Endothelial cell of umbilical vein (primary cell): Measurements from ENCODE around the gene RALA. TPM values are rescaled to one million over a fixed set of nuclear protein-coding genes. Genes with fewer than 3 reads are reported as not detected.

Experiments
- BruUV-seq: library from RNA; stranded (reverse); fragments of 400-500 nt; replicated peaks from 2 replicates; lab custom pipeline; 2021; lab: Mats Ljungman, UMichigan
- CTCF ChIA-PET: fragments of 300-600, 350-600 bp; sonication (Branson Sonifier 250); formaldehyde crosslinking; loops from one replicate; lab custom pipeline; 2021; ENCODE audit warnings: antibody characterized with exemption, inconsistent platforms; lab: Charles Lee
- POLR2A ChIA-PET: fragments of 300-600, 350-600 bp; sonication (Branson Sonifier 250); formaldehyde crosslinking; loops from one replicate; lab custom pipeline; 2021; ENCODE audit warnings: antibody characterized with exemption, inconsistent platforms; lab: Charles Lee
- DNase-seq: peaks from one replicate; pipeline ENCODE4 v3.0.0-alpha.2; 2011; ENCODE audit warnings: low read depth, low spot score
- FAIRE-seq: peaks from 2 replicates; lab custom pipeline; 2011; peaks lifted over from hg19 to GRCh38; lab: Jason Lieb, UNC
- H2AFZ ChIP-seq: 2 replicates; pipeline ENCODE4 v1.6.0; 2012; ENCODE audit warnings: low read depth, low read length, control low read depth, inconsistent platforms
- H3K27ac ChIP-seq: 2 replicates; pipeline ENCODE4 v1.5.1; 2011; ENCODE audit warnings: low read depth, mild to moderate bottlenecking, control low read depth, low read length, moderate library complexity; ENCODE audit not compliant: insufficient read depth
- H3K27me3 ChIP-seq, 2 experiments: 2 replicates each; pipeline versions ENCODE4 v1.6.0 to v1.6.1; 2011; ENCODE audit warnings: low read length in 2 of 2, mixed read lengths in 1 of 2; ENCODE audit not compliant: control insufficient read depth in 2 of 2, insufficient read depth in 2 of 2
- H3K36me3 ChIP-seq, 2 experiments: 2 replicates in 1 of 2; 3 replicates in 1 of 2; pipeline ENCODE4 v1.5.1; 2011; ENCODE audit warnings: low read length in 2 of 2, mild to moderate bottlenecking in 1 of 2, moderate library complexity in 1 of 2; ENCODE audit not compliant: control insufficient read depth in 2 of 2, insufficient read depth in 2 of 2; ENCODE audit errors: extremely low read depth in 1 of 2
- H3K4me1 ChIP-seq: 3 replicates; pipeline ENCODE4 v1.5.1; 2011; ENCODE audit warnings: mild to moderate bottlenecking, low read length; ENCODE audit not compliant: control insufficient read depth, insufficient read depth; ENCODE audit errors: extremely low read depth
- H3K4me2 ChIP-seq: 2 replicates; pipeline ENCODE4 v1.6.1; 2011; ENCODE audit warnings: low read length, control low read depth, mixed read lengths; ENCODE audit not compliant: insufficient read depth
- H3K4me3 ChIP-seq, 3 experiments: fragments of 200-600 bp in 1 of 3; sonication (generic), shearing (Covaris generic) in 1 of 3; replicated peaks in 1 of 3; 2 replicates each; pipeline ENCODE4 v1.5.1; 2011 to 2016; ENCODE audit warnings: control low read depth in 3 of 3, low read length in 3 of 3, mild to moderate bottlenecking in 2 of 3, inconsistent platforms in 1 of 3, low read depth in 1 of 3, moderate library complexity in 1 of 3; ENCODE audit not compliant: insufficient read depth in 1 of 3
- H3K79me2 ChIP-seq: 2 replicates; pipeline ENCODE4 v1.6.0; 2012; ENCODE audit warnings: low read length, inconsistent platforms; ENCODE audit not compliant: control insufficient read depth, insufficient read depth
- H3K9ac ChIP-seq: replicated peaks from 2 replicates; pipeline ENCODE3; 2011; ENCODE audit warnings: low read length, control low read depth; ENCODE audit not compliant: insufficient read depth; ENCODE audit errors: extremely low read depth
- H3K9me1 ChIP-seq: replicated peaks from 3 replicates; pipeline ENCODE4 v1.6.0; 2011; ENCODE audit warnings: mild to moderate bottlenecking, low read length; ENCODE audit not compliant: control insufficient read depth, insufficient read depth; ENCODE audit errors: extremely low read depth
- H3K9me3 ChIP-seq: replicated peaks from 2 replicates; pipeline ENCODE4 v1.5.1; 2012; ENCODE audit warnings: low read length, inconsistent platforms; ENCODE audit not compliant: control insufficient read depth, insufficient read depth
- H4K20me1 ChIP-seq: replicated peaks from 2 replicates; pipeline ENCODE3; 2011; ENCODE audit warnings: mild to moderate bottlenecking, low read length; ENCODE audit not compliant: control insufficient read depth, insufficient read depth; ENCODE audit errors: extremely low read depth
- EZH2 ChIP-seq: IDR thresholded peaks from 2 replicates; pipeline ENCODE4 v1.6.1; 2012; ENCODE audit warnings: borderline replicate concordance, low read depth, mild to moderate bottlenecking, moderate library complexity, low read length, inconsistent platforms; ENCODE audit not compliant: severe bottlenecking
- FOS ChIP-seq: IDR thresholded peaks from 2 replicates; pipeline ENCODE4 v1.6.1; 2011; ENCODE audit warnings: mild to moderate bottlenecking, low read length, moderate library complexity, borderline replicate concordance; ENCODE audit not compliant: insufficient read depth
- GATA2 ChIP-seq: IDR thresholded peaks from 2 replicates; pipeline ENCODE4 v1.7.0; 2011; ENCODE audit warnings: low read depth, mild to moderate bottlenecking, moderate library complexity, mixed read lengths, low read length; ENCODE audit not compliant: insufficient read length, insufficient read depth
- JUN ChIP-seq: IDR thresholded peaks from 2 replicates; pipeline ENCODE4 v1.6.1; 2011; ENCODE audit warnings: borderline replicate concordance, low read depth; ENCODE audit not compliant: insufficient read length, insufficient read depth
- MYC ChIP-seq: IDR thresholded peaks from one replicate; pipeline ENCODE4 v1.6.1; 2011; ENCODE audit warnings: mild to moderate bottlenecking, low read depth, low read length
- POLR2A ChIP-seq: IDR thresholded peaks from 2 replicates; pipeline ENCODE4 v1.6.1; 2012; ENCODE audit warnings: low read depth, mild to moderate bottlenecking, control low read depth, low read length
- POLR2AphosphoS5 ChIP-seq: IDR thresholded peaks from 2 replicates; pipeline ENCODE4 v1.6.1; 2012; ENCODE audit warnings: low read depth, mild to moderate bottlenecking, control low read depth, low read length, moderate library complexity; ENCODE audit not compliant: insufficient read depth
- dilution Hi-C: fragments of 300-500 bp; cut with MboI; formaldehyde crosslinking; loops from one replicate; pipeline ENCODE4 v1.15.0; 2019; ENCODE audit warnings: low sequenced_read_pairs; ENCODE audit not compliant: extremely low pct_ligation_motif_present
- intact Hi-C: fragments of 100-400 bp; cut with micrococcal nuclease; formaldehyde crosslinking; loops from one replicate; pipeline ENCODE4 v1.10.0; 2022
- polyA plus RNA-seq, 4 experiments: library from polyadenylated mRNA; depleted of rRNA in 3 of 4; stranded (reverse) in 3 of 4; unstranded in 1 of 4; fragments of >200 nt; gene quantifications; 2 replicates each; pipeline versions ENCODE4 v1.2.1 to v1.2.3, GENCODE V29; 2011 to 2012; ENCODE audit warnings: missing spikeins in 1 of 4
- total RNA-seq: library from RNA; stranded (reverse); gene quantifications from 2 replicates; pipeline ENCODE4 v1.2.3, GENCODE V29; 2021
- TF ChIP-seq, protein P1 (sequence below), 2 donors: IDR thresholded peaks; 1 replicate in 1 of 2; 2 replicates in 1 of 2; pipeline ENCODE4 v1.5.1; 2011; ENCODE audit warnings: low read length in 2 of 2, mild to moderate bottlenecking in 2 of 2, moderate library complexity in 2 of 2, control low read depth in 1 of 2, inconsistent platforms in 1 of 2, low read depth in 1 of 2; ENCODE audit not compliant: insufficient read depth in 1 of 2; ENCODE audit errors: extremely low read depth in 1 of 2
- TF ChIP-seq, protein P2 (sequence below): IDR thresholded peaks from 2 replicates; pipeline ENCODE4 v1.6.1; 2011; ENCODE audit not compliant: insufficient read depth, insufficient read length

RALA gene
- total and polyA plus RNA-seq, 2 donors (not counting 3 experiments of a cell fraction or from before 2014, with no cell fraction given), result 91.1 to 191 TPM

DNA sequence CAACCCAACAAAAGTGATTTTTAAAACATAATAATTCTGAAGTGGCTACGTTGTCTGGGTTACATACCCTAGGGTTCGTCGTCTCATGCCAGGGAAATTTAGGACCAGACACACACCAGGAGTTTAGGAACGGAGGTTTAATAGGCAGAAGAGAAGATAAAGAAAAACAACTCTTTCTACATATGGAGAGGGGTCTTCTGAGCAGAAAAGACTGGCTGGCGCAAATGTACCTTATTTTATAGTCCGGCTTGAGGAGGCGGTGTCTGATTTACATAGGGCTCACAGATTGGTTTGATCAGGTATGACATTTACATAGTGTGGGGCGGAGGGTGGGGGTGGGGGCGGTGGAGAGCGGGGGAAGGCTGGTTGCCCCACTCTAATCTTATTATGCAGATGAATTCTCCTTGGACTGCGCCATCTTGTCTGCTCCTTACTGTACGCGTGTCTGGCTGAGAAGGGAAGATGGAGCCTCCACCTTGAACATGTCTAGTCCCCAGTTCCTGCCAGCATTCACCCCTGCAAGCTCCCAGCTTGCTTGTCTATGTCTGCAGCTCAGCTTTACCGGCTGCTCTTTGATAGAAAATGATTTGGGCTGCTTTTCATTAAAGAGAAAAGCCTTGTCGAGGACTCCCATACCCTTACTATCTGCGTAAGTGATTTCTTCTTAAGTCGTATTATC, 98.7 kb downstream of the RALA start:
- ChIA-PET CTCF (interaction anchor here (0.6 kb wide), 1 partner anchor 13 kb away, joined by 3 read pairs; no protein-coding TSS in a partner anchor), POLR2A (no interaction called here)
- H3K9ac ChIP-seq, result no peak overlapping the region
- no peak overlapping the region for H3K4me3 ChIP-seq
- H2AFZ ChIP-seq, result no peak overlapping the region
- H3K79me2 ChIP-seq, result no peaks in the 10 kb centered on the region
- H3K4me2 ChIP-seq, result no peak overlapping the region
- H3K27ac ChIP-seq, result no peak overlapping the region
- no TSS peak for BruUV-seq
- TF ChIP-seq, protein P1, sequence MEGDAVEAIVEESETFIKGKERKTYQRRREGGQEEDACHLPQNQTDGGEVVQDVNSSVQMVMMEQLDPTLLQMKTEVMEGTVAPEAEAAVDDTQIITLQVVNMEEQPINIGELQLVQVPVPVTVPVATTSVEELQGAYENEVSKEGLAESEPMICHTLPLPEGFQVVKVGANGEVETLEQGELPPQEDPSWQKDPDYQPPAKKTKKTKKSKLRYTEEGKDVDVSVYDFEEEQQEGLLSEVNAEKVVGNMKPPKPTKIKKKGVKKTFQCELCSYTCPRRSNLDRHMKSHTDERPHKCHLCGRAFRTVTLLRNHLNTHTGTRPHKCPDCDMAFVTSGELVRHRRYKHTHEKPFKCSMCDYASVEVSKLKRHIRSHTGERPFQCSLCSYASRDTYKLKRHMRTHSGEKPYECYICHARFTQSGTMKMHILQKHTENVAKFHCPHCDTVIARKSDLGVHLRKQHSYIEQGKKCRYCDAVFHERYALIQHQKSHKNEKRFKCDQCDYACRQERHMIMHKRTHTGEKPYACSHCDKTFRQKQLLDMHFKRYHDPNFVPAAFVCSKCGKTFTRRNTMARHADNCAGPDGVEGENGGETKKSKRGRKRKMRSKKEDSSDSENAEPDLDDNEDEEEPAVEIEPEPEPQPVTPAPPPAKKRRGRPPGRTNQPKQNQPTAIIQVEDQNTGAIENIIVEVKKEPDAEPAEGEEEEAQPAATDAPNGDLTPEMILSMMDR (IDR thresholded peaks at IDR 0.05; ENCODE audit: extremely low read depth in 1 of 2, insufficient read depth in 1 of 2, low read depth in 1 of 2, low read length in 2 of 2), result no peak
- TF ChIP-seq POLR2AphosphoS5 (no peak), FOS (no peak), GATA2 (no peak), MYC (no peak), JUN (no peak), EZH2 (no peak), POLR2A (no peak)
- TF ChIP-seq, protein P2, sequence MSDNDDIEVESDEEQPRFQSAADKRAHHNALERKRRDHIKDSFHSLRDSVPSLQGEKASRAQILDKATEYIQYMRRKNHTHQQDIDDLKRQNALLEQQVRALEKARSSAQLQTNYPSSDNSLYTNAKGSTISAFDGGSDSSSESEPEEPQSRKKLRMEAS, result no peak
- no peaks in the 10 kb centered on the region for H4K20me1 ChIP-seq
- no peaks in the 10 kb centered on the region for H3K9me1 ChIP-seq
- H3K36me3 ChIP-seq, result no peaks in the 10 kb centered on the region
- peaks cover 0 to 2% of the 10 kb centered on the region in 2 experiments for H3K27me3 ChIP-seq
- no peaks in the 10 kb centered on the region for H3K9me3 ChIP-seq
- dilution Hi-C loops, result no loop called here
- intact Hi-C loops, result no loop called here
- FAIRE-seq (no peak), DNase-seq (no peak)
- H3K4me1 ChIP-seq, result no peaks in the 10 kb centered on the region
